Stimulated activated CD8-positive, alpha-beta memory T cell treated with anti-CD3 and anti-CD28 coated beads, Interleukin-15, amount 100 ng/mL, for 24 hours (primary cell): ENCODE data around the gene CCDC93.

Source experiments
- DNase-seq: peaks from one replicate; pipeline ENCODE4 v3.0.0-alpha.2; 2020; ENCODE audit warnings: low read depth

CCDC93 gene

GRCh38 chr2:118013724-118014491, at the start of gene CCDC93:
Gene CCDC93, minus strand, starts transcription at chr2:118014070. Its CDS starts 75 bp downstream, at chr2:118013995.
- DNase-seq = peak; percentile 77

GRCh38 chr2:118062669-118063068, 48.8 kb upstream of the CCDC93 start:
- DNase-seq = no peak

- no peak for DNase-seq
Measured at GRCh38 chr2:118062048-118062447, 48.2 kb upstream of the CCDC93 start.

- no peak for DNase-seq
Measured at GRCh38 chr2:118061135-118061955, 47.5 kb upstream of the CCDC93 start.

- DNase-seq = no peak
Measured at GRCh38 chr2:118059919-118060478, 46.1 kb upstream of the CCDC93 start.

GRCh38 chr2:118058951-118059350, 45.1 kb upstream of the CCDC93 start:
- DNase-seq = no peak

GRCh38 chr2:118056801-118057200, 42.9 kb upstream of the CCDC93 start:
- no peak for DNase-seq

- no peak for DNase-seq
Measured at GRCh38 chr2:118056165-118056534, 42.3 kb upstream of the CCDC93 start.

GRCh38 chr2:118055512-118056164, 41.8 kb upstream of the CCDC93 start:
- DNase-seq = no peak

- DNase-seq = no peak
Measured at GRCh38 chr2:118054213-118055008, 40.5 kb upstream of the CCDC93 start.

- no peak for DNase-seq
Measured at GRCh38 chr2:118053681-118054080, 39.8 kb upstream of the CCDC93 start.

GRCh38 chr2:118052474-118052873, 38.6 kb upstream of the CCDC93 start:
- DNase-seq = no peak

GRCh38 chr2:118051826-118052358, 38.0 kb upstream of the CCDC93 start:
- DNase-seq = no peak

- DNase-seq = no peak
Measured at GRCh38 chr2:118050974-118051373, 37.1 kb upstream of the CCDC93 start.

- no peak for DNase-seq
Measured at GRCh38 chr2:118050386-118050785, 36.5 kb upstream of the CCDC93 start.

- no peak for DNase-seq
Measured at GRCh38 chr2:118049816-118050140, 35.9 kb upstream of the CCDC93 start.

GRCh38 chr2:118049140-118049815, 35.4 kb upstream of the CCDC93 start:
- DNase-seq = no peak

GRCh38 chr2:118048401-118048800, 34.5 kb upstream of the CCDC93 start:
- DNase-seq = no peak

GRCh38 chr2:118047380-118047826, 33.5 kb upstream of the CCDC93 start:
- no peak for DNase-seq

GRCh38 chr2:118046634-118047210, 32.9 kb upstream of the CCDC93 start:
- DNase-seq = no peak
